K562 (cell line): ENCODE results near the gene RCOR3. TPM values are rescaled to one million over a fixed set of nuclear protein-coding genes. Genes with fewer than 3 reads are reported as not detected.

Experiments
- ATAC-seq: fragments of 200-7000 bp; cut with Tn5 transposase; 3 replicates; pipeline ENCODE4 v1.9.1; 2020; ENCODE audit warnings: moderate library complexity
- BruUV-seq: library from RNA; stranded (reverse); fragments of 400-500 nt; replicated peaks from 2 replicates; lab custom pipeline; 2021; lab: Mats Ljungman, UMichigan
- CTCF ChIA-PET: fragments of 300-600 bp; formaldehyde crosslinking; extraction: SDS; loops from one replicate; lab custom pipeline; 2021; ENCODE audit warnings: low intra/inter-chr PET ratio; lab: Yijun Ruan, JAX
- POLR2A ChIA-PET: fragments of 300-600, 350-650 bp; sonication (Branson Sonifier 250); formaldehyde crosslinking; extraction: SDS; loops from one replicate; lab custom pipeline; 2021; ENCODE audit warnings: antibody characterized with exemption, inconsistent platforms; lab: Yijun Ruan, JAX
- DNase-seq, 4 experiments: peaks; one replicate each; pipeline versions ENCODE4 v3.0.0 to v3.0.0-alpha.2; 2011 to 2018; ENCODE audit warnings: low spot score in 3 of 4, mixed read lengths in 3 of 4; ENCODE audit errors: extremely low read depth in 1 of 4
- FAIRE-seq: peaks from 2 replicates; lab custom pipeline; 2011; peaks lifted over from hg19 to GRCh38; lab: Jason Lieb, UNC
- H2AFZ ChIP-seq: 2 replicates; pipeline ENCODE4 v1.6.0; 2011; ENCODE audit warnings: low read depth, low read length, control low read depth, inconsistent platforms
- H3K27ac ChIP-seq: fragments of 200-600 bp; 3 replicates; pipeline ENCODE4 v1.8.0; 2011; ENCODE audit warnings: low read depth, mild to moderate bottlenecking, control low read depth, inconsistent platforms, low read length, moderate library complexity, mixed read lengths; ENCODE audit errors: extremely low read depth
- H3K27me3 ChIP-seq, 2 experiments: fragments of 300-600 bp in 1 of 2; 2 replicates in 1 of 2; 3 replicates in 1 of 2; pipeline versions ENCODE4 v1.6.0 to v1.8.0; 2011; ENCODE audit warnings: inconsistent platforms in 2 of 2, low read length in 2 of 2, mild to moderate bottlenecking in 1 of 2, mixed read lengths in 1 of 2, moderate library complexity in 1 of 2; ENCODE audit not compliant: control insufficient read depth in 2 of 2, insufficient read depth in 2 of 2
- H3K36me3 ChIP-seq: fragments of 300-600 bp; 3 replicates; pipeline ENCODE4 v1.8.0; 2011; ENCODE audit warnings: mild to moderate bottlenecking, low read length, inconsistent platforms; ENCODE audit not compliant: control insufficient read depth, insufficient read depth
- H3K4me1 ChIP-seq, 2 experiments: fragments of 200-600 bp in 1 of 2; replicated peaks in 1 of 2; 2 replicates in 1 of 2; 3 replicates in 1 of 2; pipeline versions ENCODE4 v1.5.1 to v1.8.0; 2011; ENCODE audit warnings: inconsistent platforms in 2 of 2, low read length in 2 of 2, mild to moderate bottlenecking in 1 of 2, mixed read lengths in 1 of 2, moderate library complexity in 1 of 2; ENCODE audit not compliant: control insufficient read depth in 2 of 2, insufficient read depth in 2 of 2
- H3K4me2 ChIP-seq: 2 replicates; pipeline ENCODE4 v1.6.1; 2011; ENCODE audit warnings: low read length, control low read depth, inconsistent platforms, mixed read lengths; ENCODE audit not compliant: insufficient read depth
- H3K4me3 ChIP-seq: fragments of 200-600 bp; sonication (generic), shearing (Covaris generic); 2 replicates; pipeline ENCODE4 v1.5.1; 2016; ENCODE audit warnings: control low read depth, inconsistent platforms
- H3K79me2 ChIP-seq: fragments of 200-600 bp; 3 replicates; pipeline ENCODE4 v1.8.0; 2011; ENCODE audit warnings: low read length, inconsistent platforms; ENCODE audit not compliant: control insufficient read depth, insufficient read depth
- H3K9ac ChIP-seq, 2 experiments: 2 replicates each; pipeline versions ENCODE4 v1.6.0 to v1.6.1; 2011; ENCODE audit warnings: low read depth in 2 of 2, low read length in 2 of 2, control low read depth in 1 of 2, inconsistent platforms in 1 of 2, mild to moderate bottlenecking in 1 of 2, mixed read lengths in 1 of 2; ENCODE audit not compliant: insufficient read depth in 1 of 2
- H3K9me1 ChIP-seq: one replicate; pipeline ENCODE4 v1.6.0; 2011; ENCODE audit warnings: inconsistent platforms, mild to moderate bottlenecking, low read length, moderate library complexity; ENCODE audit not compliant: control insufficient read depth, insufficient read depth
- H3K9me3 ChIP-seq: replicated peaks from 2 replicates; pipeline ENCODE4 v1.5.1; 2011; ENCODE audit warnings: low read depth, low read length, inconsistent platforms; ENCODE audit not compliant: control insufficient read depth, insufficient read depth
- H4K20me1 ChIP-seq: replicated peaks from 2 replicates; pipeline ENCODE4 v1.6.1; 2011; ENCODE audit warnings: low read length, inconsistent platforms, mixed read lengths; ENCODE audit not compliant: control insufficient read depth, insufficient read depth
- CBFA2T3 ChIP-seq: fragments of 450-650 bp; IDR thresholded peaks from 2 replicates; pipeline ENCODE4 v1.6.1; 2017
- ZNF449 ChIP-seq: fragments of 250-450 bp; sonication (Bioruptor Pico); IDR thresholded peaks from 2 replicates; pipeline ENCODE4 v1.8.0; 2022; ENCODE audit warnings: moderate library complexity, mild to moderate bottlenecking, inconsistent platforms
- WGBS: fragments of 100-300 bp; shearing (Covaris generic); methylation state at CpG from one replicate; pipeline ENCODE4 v1.1.6; 2016; ENCODE audit warnings: low coverage, mixed read lengths; ENCODE audit not compliant: insufficient coverage; ENCODE audit errors: missing lambda C conversion rate; 5-methylcytosine and 5-hydroxymethylcytosine counted together
- in situ Hi-C: fragments of 300-500 bp; cut with MboI; formaldehyde crosslinking; loops from 4 replicates; pipeline ENCODE4 v1.15.0; 2018; ENCODE audit warnings: inconsistent platforms, mixed read lengths
- intact Hi-C: fragments of 100-400 bp; cut with micrococcal nuclease; formaldehyde crosslinking; loops from 2 replicates; pipeline ENCODE4 v1.14.2; 2022
- polyA plus RNA-seq, 8 experiments: library from polyadenylated mRNA; depleted of rRNA in 4 of 8; stranded (reverse) in 5 of 8; unstranded in 3 of 8; fragments of >200 nt; fragmentation: Nextera tagmentation in 2 of 8; fragmentation: Illumina TruSeq in 1 of 8; extraction: Ambion mirVana in 2 of 8; extraction: Trizol in 1 of 8; gene quantifications; 2 replicates each; pipeline versions ENCODE4 v1.2.1 to v1.2.3, GENCODE V29; 2011 to 2014; ENCODE audit warnings: inconsistent platforms in 1 of 8, missing spikeins in 1 of 8
- total RNA-seq, 7 experiments: library from RNA; depleted of rRNA in 6 of 7; stranded (reverse); fragments of >200 nt in 6 of 7; fragmentation: Illumina TruSeq in 2 of 7; extraction: Trizol in 2 of 7; gene quantifications; 2 replicates each; pipeline versions ENCODE4 v1.2.1 to v1.2.3, GENCODE V29; 2011 to 2021; ENCODE audit warnings: low replicate concordance in 1 of 7

RCOR3 gene
- total and polyA plus RNA-seq, 9 of the 15 experiments (the other 6 are each of a cell fraction or from before 2014, with no cell fraction given), result 9.7 to 42.7 (median 29.5) TPM

GRCh38 chr1:211331011-211331709, 72.0 kb downstream of the RCOR3 start:
- intact Hi-C loops (no loop called here), in situ Hi-C loops (no loop called here)
- DNase-seq (no peak), FAIRE-seq (no peak), ATAC-seq (no peak)
- no peaks in the 10 kb centered on the region for H3K9me1 ChIP-seq
- ChIA-PET POLR2A (interaction anchor here (0.8 to 1.7 kb wide), 4 partner anchors 8 to 169 kb away, joined by 3 to 6 read pairs (median 4); no protein-coding TSS in a partner anchor), CTCF (no interaction called here)
- H3K79me2 ChIP-seq, result no peaks in the 10 kb centered on the region
- no peaks in the 10 kb centered on the region for H3K36me3 ChIP-seq
- WGBS, result 71% methylated on average over 3 of the region's 3 CpGs
- H4K20me1 ChIP-seq, result 0 out of 2 replicates have a peak, but pooled peaks cover 3% of the 10 kb centered on the region
- H3K27ac ChIP-seq, result no peak overlapping the region
- BruUV-seq, result no TSS peak
- no peak overlapping the region for H3K9ac ChIP-seq
- peaks cover 20 to 41% of the 10 kb centered on the region in 2 experiments for H3K4me1 ChIP-seq
- H3K4me3 ChIP-seq, result no peak overlapping the region
- TF ChIP-seq ZNF449 (CRISPR knock-in tag) (no peak), CBFA2T3 (no peak)
- no peak overlapping the region for H2AFZ ChIP-seq
- H3K4me2 ChIP-seq, result no peak overlapping the region
- H3K9me3 ChIP-seq, result no peaks in the 10 kb centered on the region
- H3K27me3 ChIP-seq, result no peaks in the 10 kb centered on the region; a peak in 1 of 5 replicates
